ENCODE data around the gene GJA8.
"Not testable (repeated sequence)": the region's sequence is repeated elsewhere in the genome, so short reads cannot be mapped to it uniquely, and the experiment has no call there.

DNA sequence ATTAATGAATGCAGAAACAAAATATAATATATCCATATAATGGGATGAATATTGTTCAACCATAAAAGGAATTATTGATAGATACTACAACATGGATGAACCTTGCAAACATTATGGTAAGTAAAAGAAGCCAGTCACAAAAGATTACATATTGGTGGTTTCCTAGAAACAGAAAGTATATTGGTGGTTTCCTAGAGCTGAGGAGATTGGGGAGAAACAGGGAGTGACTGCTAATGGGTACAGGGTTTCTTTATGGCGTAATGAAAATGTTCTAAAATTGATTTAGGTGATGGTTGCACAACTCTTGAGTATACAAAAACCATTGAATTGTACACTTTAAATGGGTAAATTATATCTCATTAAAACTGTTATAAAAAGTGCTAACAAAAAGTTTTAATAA is 40.0 kb downstream of the GJA8 start:
- TF ChIP-seq, protein P1, sequence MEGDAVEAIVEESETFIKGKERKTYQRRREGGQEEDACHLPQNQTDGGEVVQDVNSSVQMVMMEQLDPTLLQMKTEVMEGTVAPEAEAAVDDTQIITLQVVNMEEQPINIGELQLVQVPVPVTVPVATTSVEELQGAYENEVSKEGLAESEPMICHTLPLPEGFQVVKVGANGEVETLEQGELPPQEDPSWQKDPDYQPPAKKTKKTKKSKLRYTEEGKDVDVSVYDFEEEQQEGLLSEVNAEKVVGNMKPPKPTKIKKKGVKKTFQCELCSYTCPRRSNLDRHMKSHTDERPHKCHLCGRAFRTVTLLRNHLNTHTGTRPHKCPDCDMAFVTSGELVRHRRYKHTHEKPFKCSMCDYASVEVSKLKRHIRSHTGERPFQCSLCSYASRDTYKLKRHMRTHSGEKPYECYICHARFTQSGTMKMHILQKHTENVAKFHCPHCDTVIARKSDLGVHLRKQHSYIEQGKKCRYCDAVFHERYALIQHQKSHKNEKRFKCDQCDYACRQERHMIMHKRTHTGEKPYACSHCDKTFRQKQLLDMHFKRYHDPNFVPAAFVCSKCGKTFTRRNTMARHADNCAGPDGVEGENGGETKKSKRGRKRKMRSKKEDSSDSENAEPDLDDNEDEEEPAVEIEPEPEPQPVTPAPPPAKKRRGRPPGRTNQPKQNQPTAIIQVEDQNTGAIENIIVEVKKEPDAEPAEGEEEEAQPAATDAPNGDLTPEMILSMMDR (IDR thresholded peaks at IDR 0.05; ENCODE audit: poor library complexity) = not testable (repeated sequence)
- TF ChIP-seq EZH2 (IDR thresholded peaks at IDR 0.05; ENCODE audit: borderline replicate concordance); EZH2phosphoT487 (IDR thresholded peaks at IDR 0.05; ENCODE audit: low read depth, severe bottlenecking, unreplicated experiment): not testable (repeated sequence)
